Measurements from ENCODE around the gene COL23A1. TPM values are rescaled to one million over a fixed set of nuclear protein-coding genes. Genes with fewer than 3 reads are reported as not detected.

The COL23A1 gene
- total and polyA plus RNA-seq, 2 experiments from 2014 or later, result 4.8 to 8.2 TPM

DNA sequence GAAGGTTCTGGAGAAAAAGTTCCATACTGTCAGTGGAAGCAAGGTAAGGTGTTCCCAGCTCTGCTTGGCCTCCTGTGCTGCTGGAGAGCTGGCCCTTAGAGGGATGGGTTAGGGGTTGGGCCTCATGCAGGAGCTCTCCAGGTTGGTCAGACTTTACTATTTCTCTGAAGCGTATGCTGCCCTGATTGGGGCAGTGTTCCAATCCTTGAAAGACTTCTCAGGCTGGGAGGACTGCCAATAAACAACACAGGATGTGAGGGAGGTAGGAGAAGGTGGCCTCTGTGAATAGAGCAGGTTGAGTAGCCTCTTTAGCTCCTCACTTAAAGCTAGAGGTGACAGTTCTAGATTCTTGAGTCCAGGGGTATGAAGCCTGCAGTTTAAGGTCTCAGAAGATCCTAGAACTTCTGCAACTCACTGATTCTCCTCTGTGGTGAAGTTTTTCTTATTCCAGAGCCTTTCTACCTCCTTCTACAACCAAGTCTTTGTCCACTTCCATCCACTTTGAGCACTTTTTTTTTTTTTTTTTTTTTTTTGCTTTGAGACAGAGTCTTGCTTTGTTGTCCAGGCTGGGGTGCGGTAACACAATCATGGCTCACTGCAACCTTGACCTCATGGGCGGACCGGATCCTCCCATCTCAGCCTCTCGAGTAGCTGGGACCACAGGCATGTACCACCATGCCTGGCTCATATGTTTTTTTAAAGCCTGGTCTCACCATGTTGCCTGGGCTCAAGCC lies 382.8 kb downstream of the COL23A1 start (continued):
- TF ChIP-seq, protein P1, sequence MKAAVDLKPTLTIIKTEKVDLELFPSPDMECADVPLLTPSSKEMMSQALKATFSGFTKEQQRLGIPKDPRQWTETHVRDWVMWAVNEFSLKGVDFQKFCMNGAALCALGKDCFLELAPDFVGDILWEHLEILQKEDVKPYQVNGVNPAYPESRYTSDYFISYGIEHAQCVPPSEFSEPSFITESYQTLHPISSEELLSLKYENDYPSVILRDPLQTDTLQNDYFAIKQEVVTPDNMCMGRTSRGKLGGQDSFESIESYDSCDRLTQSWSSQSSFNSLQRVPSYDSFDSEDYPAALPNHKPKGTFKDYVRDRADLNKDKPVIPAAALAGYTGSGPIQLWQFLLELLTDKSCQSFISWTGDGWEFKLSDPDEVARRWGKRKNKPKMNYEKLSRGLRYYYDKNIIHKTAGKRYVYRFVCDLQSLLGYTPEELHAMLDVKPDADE (IDR thresholded peaks at IDR 0.05), result no peak
- TF ChIP-seq, protein P2, sequence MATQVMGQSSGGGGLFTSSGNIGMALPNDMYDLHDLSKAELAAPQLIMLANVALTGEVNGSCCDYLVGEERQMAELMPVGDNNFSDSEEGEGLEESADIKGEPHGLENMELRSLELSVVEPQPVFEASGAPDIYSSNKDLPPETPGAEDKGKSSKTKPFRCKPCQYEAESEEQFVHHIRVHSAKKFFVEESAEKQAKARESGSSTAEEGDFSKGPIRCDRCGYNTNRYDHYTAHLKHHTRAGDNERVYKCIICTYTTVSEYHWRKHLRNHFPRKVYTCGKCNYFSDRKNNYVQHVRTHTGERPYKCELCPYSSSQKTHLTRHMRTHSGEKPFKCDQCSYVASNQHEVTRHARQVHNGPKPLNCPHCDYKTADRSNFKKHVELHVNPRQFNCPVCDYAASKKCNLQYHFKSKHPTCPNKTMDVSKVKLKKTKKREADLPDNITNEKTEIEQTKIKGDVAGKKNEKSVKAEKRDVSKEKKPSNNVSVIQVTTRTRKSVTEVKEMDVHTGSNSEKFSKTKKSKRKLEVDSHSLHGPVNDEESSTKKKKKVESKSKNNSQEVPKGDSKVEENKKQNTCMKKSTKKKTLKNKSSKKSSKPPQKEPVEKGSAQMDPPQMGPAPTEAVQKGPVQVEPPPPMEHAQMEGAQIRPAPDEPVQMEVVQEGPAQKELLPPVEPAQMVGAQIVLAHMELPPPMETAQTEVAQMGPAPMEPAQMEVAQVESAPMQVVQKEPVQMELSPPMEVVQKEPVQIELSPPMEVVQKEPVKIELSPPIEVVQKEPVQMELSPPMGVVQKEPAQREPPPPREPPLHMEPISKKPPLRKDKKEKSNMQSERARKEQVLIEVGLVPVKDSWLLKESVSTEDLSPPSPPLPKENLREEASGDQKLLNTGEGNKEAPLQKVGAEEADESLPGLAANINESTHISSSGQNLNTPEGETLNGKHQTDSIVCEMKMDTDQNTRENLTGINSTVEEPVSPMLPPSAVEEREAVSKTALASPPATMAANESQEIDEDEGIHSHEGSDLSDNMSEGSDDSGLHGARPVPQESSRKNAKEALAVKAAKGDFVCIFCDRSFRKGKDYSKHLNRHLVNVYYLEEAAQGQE (IDR thresholded peaks at IDR 0.05; ENCODE audit: unreplicated experiment), result no peak
- TF ChIP-seq STAT1 (IDR thresholded peaks at IDR 0.05; ENCODE audit: unreplicated experiment), result no peak
- TF ChIP-seq NANOG (IDR thresholded peaks at IDR 0.05; ENCODE audit: borderline replicate concordance), result no peak

DNA sequence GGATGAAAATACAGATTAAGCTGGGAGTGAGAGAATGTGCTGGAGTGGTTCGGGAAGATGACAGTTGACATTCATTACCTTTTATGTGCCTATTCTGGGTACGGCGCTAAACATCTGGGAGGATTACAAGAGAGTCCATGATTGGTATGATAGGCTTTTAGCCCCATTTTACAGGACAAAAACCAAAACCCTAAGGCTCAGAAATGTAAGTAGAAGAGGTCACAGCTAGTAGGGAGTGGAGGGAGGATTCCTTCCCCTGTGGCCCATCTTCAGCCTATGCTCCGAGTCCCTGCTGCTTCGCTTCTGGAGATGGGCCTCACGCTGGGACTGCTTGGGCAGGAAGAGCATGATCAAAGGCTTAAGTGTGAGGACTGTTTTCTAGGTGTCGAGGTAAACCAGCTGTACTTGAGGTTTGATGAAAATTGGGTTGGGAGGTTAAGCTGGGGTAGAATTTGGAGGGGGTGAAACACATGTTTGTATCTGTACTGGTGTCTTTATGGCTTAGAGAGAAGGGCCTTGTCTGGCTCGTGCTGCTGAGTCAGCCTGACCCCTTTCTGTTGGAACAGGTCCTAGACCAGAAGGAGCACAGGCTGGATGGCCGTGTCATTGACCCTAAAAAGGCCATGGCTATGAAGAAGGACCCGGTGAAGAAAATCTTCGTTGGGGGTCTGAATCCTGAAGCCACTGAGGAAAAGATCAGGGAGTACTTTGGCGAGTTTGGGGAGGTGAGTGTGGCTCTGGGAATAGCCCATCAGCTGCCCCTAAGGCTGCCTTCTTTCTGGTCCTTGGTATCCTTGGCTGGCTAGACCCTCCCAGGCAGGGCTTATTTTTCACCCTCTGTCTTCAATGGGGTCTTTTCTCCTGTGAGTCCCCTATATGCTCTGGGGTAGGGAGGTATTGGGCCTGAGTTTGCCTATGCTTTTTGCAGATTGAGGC lies 383.8 kb downstream of the COL23A1 start:
- Mint-ChIP-seq H3K4me3 (peak overlapping the region; percentile 90), H3K27ac (peak overlapping the region; percentile 50), H3K9me3 (peaks cover 8% of the 10 kb centered on the region), H3K4me1 (peaks cover 38% of the 10 kb centered on the region), H3K36me3 (ENCODE audit: low read depth) (peaks cover 66% of the 10 kb centered on the region), H3K27me3 (ENCODE audit: insufficient read depth, low read depth, poor library complexity) (peaks cover 37% of the 10 kb centered on the region)
- H3K79me2 ChIP-seq (replicated peaks; ENCODE audit: insufficient read depth), result peaks cover 56% of the 10 kb centered on the region
- peaks cover 59% of the 10 kb centered on the region for H3K36me3 ChIP-seq (ENCODE audit: insufficient read depth)
- H3F3A ChIP-seq (replicated peaks; ENCODE audit: low read depth), result peaks cover 61% of the 10 kb centered on the region
- peak overlapping the region; percentile 100 for H3K4me3 ChIP-seq
- H3K27ac ChIP-seq (ENCODE audit: low read depth), result peak overlapping the region; percentile 84
- peaks cover 23% of the 10 kb centered on the region for H3K4me1 ChIP-seq (ENCODE audit: insufficient read depth)
- no peak for DNase-seq (ENCODE audit: low spot score)
- H4K20me1 ChIP-seq (replicated peaks; ENCODE audit: insufficient read depth), result peaks cover 59% of the 10 kb centered on the region
- H3K9me2 ChIP-seq (ENCODE audit: insufficient read depth), result no peaks in the 10 kb centered on the region
- no peaks in the 10 kb centered on the region for H3K27me3 ChIP-seq (ENCODE audit: insufficient read depth)
- ATAC-seq, result no peak
- H3K4me2 ChIP-seq, result peak overlapping the region; percentile 99
- no peak overlapping the region for H2AFZ ChIP-seq
- TF ChIP-seq STAT1 (IDR thresholded peaks at IDR 0.05; ENCODE audit: unreplicated experiment) (no peak), EZH2 (IDR thresholded peaks at IDR 0.05; ENCODE audit: low read depth, unreplicated experiment) (no peak)
- TF ChIP-seq, protein P1 (IDR thresholded peaks at IDR 0.05), result no peak
- TF ChIP-seq, protein P3, sequence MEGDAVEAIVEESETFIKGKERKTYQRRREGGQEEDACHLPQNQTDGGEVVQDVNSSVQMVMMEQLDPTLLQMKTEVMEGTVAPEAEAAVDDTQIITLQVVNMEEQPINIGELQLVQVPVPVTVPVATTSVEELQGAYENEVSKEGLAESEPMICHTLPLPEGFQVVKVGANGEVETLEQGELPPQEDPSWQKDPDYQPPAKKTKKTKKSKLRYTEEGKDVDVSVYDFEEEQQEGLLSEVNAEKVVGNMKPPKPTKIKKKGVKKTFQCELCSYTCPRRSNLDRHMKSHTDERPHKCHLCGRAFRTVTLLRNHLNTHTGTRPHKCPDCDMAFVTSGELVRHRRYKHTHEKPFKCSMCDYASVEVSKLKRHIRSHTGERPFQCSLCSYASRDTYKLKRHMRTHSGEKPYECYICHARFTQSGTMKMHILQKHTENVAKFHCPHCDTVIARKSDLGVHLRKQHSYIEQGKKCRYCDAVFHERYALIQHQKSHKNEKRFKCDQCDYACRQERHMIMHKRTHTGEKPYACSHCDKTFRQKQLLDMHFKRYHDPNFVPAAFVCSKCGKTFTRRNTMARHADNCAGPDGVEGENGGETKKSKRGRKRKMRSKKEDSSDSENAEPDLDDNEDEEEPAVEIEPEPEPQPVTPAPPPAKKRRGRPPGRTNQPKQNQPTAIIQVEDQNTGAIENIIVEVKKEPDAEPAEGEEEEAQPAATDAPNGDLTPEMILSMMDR (conservative IDR thresholded peaks at IDR 0.05; ENCODE audit: low read depth in 2 of 2), result no peak
- TF ChIP-seq, protein P4, sequence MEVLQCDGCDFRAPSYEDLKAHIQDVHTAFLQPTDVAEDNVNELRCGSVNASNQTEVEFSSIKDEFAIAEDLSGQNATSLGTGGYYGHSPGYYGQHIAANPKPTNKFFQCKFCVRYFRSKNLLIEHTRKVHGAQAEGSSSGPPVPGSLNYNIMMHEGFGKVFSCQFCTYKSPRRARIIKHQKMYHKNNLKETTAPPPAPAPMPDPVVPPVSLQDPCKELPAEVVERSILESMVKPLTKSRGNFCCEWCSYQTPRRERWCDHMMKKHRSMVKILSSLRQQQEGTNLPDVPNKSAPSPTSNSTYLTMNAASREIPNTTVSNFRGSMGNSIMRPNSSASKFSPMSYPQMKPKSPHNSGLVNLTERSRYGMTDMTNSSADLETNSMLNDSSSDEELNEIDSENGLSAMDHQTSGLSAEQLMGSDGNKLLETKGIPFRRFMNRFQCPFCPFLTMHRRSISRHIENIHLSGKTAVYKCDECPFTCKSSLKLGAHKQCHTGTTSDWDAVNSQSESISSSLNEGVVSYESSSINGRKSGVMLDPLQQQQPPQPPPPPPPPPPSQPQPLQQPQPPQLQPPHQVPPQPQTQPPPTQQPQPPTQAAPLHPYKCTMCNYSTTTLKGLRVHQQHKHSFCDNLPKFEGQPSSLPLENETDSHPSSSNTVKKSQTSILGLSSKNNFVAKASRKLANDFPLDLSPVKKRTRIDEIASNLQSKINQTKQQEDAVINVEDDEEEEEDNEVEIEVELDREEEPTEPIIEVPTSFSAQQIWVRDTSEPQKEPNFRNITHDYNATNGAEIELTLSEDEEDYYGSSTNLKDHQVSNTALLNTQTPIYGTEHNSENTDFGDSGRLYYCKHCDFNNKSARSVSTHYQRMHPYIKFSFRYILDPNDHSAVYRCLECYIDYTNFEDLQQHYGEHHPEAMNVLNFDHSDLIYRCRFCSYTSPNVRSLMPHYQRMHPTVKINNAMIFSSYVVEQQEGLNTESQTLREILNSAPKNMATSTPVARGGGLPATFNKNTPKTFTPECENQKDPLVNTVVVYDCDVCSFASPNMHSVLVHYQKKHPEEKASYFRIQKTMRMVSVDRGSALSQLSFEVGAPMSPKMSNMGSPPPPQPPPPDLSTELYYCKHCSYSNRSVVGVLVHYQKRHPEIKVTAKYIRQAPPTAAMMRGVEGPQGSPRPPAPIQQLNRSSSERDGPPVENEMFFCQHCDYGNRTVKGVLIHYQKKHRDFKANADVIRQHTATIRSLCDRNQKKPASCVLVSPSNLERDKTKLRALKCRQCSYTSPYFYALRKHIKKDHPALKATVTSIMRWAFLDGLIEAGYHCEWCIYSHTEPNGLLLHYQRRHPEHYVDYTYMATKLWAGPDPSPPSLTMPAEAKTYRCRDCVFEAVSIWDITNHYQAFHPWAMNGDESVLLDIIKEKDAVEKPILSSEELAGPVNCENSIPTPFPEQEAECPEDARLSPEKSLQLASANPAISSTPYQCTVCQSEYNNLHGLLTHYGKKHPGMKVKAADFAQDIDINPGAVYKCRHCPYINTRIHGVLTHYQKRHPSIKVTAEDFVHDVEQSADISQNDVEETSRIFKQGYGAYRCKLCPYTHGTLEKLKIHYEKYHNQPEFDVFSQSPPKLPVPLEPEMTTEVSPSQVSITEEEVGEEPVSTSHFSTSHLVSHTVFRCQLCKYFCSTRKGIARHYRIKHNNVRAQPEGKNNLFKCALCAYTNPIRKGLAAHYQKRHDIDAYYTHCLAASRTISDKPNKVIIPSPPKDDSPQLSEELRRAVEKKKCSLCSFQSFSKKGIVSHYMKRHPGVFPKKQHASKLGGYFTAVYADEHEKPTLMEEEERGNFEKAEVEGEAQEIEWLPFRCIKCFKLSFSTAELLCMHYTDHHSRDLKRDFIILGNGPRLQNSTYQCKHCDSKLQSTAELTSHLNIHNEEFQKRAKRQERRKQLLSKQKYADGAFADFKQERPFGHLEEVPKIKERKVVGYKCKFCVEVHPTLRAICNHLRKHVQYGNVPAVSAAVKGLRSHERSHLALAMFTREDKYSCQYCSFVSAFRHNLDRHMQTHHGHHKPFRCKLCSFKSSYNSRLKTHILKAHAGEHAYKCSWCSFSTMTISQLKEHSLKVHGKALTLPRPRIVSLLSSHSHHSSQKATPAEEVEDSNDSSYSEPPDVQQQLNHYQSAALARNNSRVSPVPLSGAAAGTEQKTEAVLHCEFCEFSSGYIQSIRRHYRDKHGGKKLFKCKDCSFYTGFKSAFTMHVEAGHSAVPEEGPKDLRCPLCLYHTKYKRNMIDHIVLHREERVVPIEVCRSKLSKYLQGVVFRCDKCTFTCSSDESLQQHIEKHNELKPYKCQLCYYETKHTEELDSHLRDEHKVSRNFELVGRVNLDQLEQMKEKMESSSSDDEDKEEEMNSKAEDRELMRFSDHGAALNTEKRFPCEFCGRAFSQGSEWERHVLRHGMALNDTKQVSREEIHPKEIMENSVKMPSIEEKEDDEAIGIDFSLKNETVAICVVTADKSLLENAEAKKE (CRISPR knock-in tag; IDR thresholded peaks at IDR 0.05), result no peak

All from GM23338 (cell line).